Subcutaneous adipose tissue (tissue), 4 donors: ENCODE measurements around the gene MGAT5B. TPM values are rescaled to one million over a fixed set of nuclear protein-coding genes. Genes with fewer than 3 reads are reported as not detected.

Source experiments
- CTCF ChIP-seq: fragments of 450-650 bp; IDR thresholded peaks from one replicate; pipeline ENCODE4 v1.5.1; 2016; ENCODE audit warnings: low read depth, mild to moderate bottlenecking, control low read depth, antibody characterized with exemption, moderate library complexity
- total RNA-seq, 4 donors: library from RNA; depleted of rRNA; stranded (reverse); fragments of >200 nt; gene quantifications; one replicate each; pipeline ENCODE4 v1.1.0, GENCODE V29; 2016

Gene MGAT5B
- total RNA-seq, 4 donors from 2014 or later = 0.19 to 0.88 TPM; not detected in 2

- no peak for TF ChIP-seq CTCF
Observed at GRCh38 chr17:76841776-76842405, 26.3 kb upstream of the MGAT5B start.

DNA sequence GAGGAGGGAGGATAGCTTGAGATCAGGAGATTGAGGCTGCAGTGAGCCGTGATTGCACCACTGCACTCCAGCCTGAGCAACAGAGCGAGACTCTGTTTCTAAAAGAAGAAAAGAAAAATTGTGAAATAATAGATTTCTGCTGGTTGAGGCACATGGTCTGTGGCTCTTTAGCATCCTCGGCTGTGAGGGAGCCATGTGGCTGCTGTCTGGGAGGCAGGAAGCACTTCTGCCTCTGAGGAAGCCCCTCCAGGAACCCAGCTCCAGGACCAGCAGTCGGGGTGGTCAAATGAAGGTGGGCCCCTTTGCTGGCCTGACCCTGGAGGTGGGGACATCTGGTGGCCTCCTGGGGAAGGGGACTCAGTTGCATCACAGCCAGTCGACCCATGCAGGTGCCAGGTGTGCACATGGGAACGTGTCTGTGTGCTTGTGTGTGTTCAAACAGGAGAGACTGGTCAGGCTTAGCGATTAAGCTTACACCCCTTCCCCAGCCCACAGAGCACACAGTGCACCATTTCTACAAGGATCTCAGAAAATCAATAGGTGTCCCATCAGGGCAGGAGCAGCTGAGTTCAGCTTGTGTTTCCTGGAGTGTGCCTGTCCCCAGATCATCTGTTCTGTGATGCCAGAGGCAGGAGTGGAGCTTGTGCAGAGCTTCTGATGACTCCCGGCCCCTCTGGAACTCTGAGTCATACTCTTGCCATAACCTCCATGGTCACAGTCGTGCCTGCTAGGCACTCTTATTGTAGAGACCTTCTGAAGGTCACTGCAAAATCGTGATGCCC lies 24.3 kb upstream of the MGAT5B start:
- TF ChIP-seq CTCF = no peak

- TF ChIP-seq CTCF = no peak
Observed at GRCh38 chr17:76844485-76844829, 23.7 kb upstream of the MGAT5B start.

GRCh38 chr17:76844846-76845245 lies 23.4 kb upstream of the MGAT5B start:
- no peak for TF ChIP-seq CTCF

DNA sequence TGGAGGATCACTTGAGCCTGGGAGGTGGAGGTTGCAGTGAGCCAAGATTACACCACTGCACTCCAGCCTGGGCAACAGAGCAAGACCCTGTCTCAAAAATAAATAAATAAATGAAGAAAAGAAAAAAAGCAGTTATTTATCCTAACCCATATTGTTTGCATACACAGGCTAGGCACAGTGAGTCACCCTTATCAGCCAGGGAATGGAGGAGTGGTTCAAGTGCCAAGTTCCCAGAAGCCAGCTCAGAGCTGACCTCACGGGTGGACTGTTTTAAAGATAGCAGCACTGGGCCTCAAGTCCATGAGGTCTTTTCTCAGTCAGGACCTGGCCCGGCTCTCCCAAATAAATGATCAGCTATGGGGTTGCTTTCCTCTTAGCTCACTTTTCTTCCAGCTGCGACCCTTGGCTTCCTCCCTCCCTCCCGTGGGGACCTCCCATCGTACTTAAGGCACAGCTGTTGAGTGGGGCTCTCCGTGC lies 22.6 kb upstream of the MGAT5B start:
- no peak for TF ChIP-seq CTCF

GRCh38 chr17:76847031-76847430 lies 21.2 kb upstream of the MGAT5B start:
- TF ChIP-seq CTCF = no peak

GRCh38 chr17:76848670-76849069 lies 19.5 kb upstream of the MGAT5B start:
- no peak for TF ChIP-seq CTCF
